ENCODE results near the gene ZNF511.

The ZNF511 gene

DNA sequence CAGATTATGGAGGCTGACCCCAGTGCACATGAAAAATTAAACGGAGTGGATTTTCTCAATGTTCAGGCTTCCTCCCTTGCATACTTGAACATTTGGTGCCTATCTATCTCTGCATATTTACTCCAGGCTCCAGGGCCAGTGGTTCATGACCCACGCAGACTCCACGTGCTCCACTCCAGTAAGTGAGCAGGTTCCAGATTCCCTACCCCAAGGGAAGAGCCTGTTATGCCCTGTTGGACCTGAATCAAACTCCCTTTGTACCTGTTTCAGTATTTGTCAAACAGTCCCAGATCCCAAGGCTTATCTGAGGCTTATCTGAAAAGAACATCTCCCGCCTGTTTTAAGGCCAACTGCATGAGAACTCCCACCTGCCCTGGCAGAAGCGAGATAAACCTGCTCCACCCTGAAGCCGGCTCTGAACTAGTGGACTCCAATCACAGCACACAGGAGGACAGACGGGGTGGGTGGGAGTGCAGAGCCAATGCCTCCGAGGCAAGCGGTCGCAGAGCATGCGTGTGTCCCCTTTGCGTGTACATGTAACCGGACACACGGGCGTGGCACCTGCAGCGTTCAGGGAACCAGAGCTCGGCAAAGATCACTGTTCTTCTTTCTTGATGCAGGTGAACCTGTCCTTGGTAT is 51.4 kb downstream of the ZNF511 start:
- no peak for TF ChIP-seq FOXM1 (IDR thresholded peaks at IDR 0.05; ENCODE audit: borderline replicate concordance, low read depth)
- TF ChIP-seq CEBPB (IDR thresholded peaks at IDR 0.05) = no peak
- TF ChIP-seq ZBTB7A (IDR thresholded peaks at IDR 0.05; ENCODE audit: low read depth) = no peak
- TF ChIP-seq EP300 (IDR thresholded peaks at IDR 0.05; ENCODE audit: borderline replicate concordance) = no peak
- TF ChIP-seq CREB1 (IDR thresholded peaks at IDR 0.05; ENCODE audit: low read depth) = no peak
- no peak for TF ChIP-seq EGR1 (IDR thresholded peaks at IDR 0.05)
- TF ChIP-seq, protein P1, sequence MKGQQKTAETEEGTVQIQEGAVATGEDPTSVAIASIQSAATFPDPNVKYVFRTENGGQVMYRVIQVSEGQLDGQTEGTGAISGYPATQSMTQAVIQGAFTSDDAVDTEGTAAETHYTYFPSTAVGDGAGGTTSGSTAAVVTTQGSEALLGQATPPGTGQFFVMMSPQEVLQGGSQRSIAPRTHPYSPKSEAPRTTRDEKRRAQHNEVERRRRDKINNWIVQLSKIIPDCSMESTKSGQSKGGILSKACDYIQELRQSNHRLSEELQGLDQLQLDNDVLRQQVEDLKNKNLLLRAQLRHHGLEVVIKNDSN (IDR thresholded peaks at IDR 0.05) = no peak
- no peak for TF ChIP-seq RAD21 (IDR thresholded peaks at IDR 0.05; ENCODE audit: low read depth)
- no peak for TF ChIP-seq YY1 (IDR thresholded peaks at IDR 0.05; ENCODE audit: low read depth)
- TF ChIP-seq, protein P2, sequence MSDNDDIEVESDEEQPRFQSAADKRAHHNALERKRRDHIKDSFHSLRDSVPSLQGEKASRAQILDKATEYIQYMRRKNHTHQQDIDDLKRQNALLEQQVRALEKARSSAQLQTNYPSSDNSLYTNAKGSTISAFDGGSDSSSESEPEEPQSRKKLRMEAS (IDR thresholded peaks at IDR 0.05) = no peak
- no peak for TF ChIP-seq NFIC (IDR thresholded peaks at IDR 0.05)

DNA sequence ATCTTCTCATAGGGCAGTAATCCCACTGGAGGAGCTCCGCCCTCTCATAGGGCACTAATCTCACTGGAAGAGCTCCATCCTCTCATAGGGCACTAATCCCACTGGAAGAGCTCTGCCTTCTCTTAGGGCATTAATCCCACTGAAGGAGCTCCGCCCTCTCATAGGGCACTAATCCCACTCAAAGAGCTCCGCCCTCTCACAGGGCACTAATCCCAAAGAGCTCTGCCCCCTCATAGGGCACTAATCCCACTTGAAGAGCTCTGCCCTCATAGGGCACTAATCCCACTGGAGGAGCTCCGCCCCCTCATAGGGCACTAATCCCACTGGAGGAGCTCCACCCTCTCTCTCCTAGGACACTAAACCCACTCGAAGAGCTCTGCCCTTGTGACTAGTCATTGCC is 52.5 kb downstream of the ZNF511 start:
- TF ChIP-seq TCF12 (IDR thresholded peaks at IDR 0.05; ENCODE audit: low read depth) (no peak), EGR1 (IDR thresholded peaks at IDR 0.05) (no peak), TEAD4 (IDR thresholded peaks at IDR 0.05) (no peak), NFIC (IDR thresholded peaks at IDR 0.05) (no peak), CREB1 (IDR thresholded peaks at IDR 0.05; ENCODE audit: low read depth) (no peak), TAF1 (IDR thresholded peaks at IDR 0.05; ENCODE audit: low read depth) (no peak), RAD21 (IDR thresholded peaks at IDR 0.05; ENCODE audit: low read depth) (no peak), YY1 (IDR thresholded peaks at IDR 0.05; ENCODE audit: low read depth) (no peak), CEBPB (IDR thresholded peaks at IDR 0.05) (no peak), ZBTB7A (IDR thresholded peaks at IDR 0.05; ENCODE audit: low read depth) (no peak), EP300 (IDR thresholded peaks at IDR 0.05; ENCODE audit: borderline replicate concordance) (no peak)
- TF ChIP-seq, protein P1 (IDR thresholded peaks at IDR 0.05) = no peak
- TF ChIP-seq, protein P2 (IDR thresholded peaks at IDR 0.05) = no peak
- TF ChIP-seq, protein P3, sequence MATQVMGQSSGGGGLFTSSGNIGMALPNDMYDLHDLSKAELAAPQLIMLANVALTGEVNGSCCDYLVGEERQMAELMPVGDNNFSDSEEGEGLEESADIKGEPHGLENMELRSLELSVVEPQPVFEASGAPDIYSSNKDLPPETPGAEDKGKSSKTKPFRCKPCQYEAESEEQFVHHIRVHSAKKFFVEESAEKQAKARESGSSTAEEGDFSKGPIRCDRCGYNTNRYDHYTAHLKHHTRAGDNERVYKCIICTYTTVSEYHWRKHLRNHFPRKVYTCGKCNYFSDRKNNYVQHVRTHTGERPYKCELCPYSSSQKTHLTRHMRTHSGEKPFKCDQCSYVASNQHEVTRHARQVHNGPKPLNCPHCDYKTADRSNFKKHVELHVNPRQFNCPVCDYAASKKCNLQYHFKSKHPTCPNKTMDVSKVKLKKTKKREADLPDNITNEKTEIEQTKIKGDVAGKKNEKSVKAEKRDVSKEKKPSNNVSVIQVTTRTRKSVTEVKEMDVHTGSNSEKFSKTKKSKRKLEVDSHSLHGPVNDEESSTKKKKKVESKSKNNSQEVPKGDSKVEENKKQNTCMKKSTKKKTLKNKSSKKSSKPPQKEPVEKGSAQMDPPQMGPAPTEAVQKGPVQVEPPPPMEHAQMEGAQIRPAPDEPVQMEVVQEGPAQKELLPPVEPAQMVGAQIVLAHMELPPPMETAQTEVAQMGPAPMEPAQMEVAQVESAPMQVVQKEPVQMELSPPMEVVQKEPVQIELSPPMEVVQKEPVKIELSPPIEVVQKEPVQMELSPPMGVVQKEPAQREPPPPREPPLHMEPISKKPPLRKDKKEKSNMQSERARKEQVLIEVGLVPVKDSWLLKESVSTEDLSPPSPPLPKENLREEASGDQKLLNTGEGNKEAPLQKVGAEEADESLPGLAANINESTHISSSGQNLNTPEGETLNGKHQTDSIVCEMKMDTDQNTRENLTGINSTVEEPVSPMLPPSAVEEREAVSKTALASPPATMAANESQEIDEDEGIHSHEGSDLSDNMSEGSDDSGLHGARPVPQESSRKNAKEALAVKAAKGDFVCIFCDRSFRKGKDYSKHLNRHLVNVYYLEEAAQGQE (IDR thresholded peaks at IDR 0.05; ENCODE audit: low read depth) = no peak

DNA sequence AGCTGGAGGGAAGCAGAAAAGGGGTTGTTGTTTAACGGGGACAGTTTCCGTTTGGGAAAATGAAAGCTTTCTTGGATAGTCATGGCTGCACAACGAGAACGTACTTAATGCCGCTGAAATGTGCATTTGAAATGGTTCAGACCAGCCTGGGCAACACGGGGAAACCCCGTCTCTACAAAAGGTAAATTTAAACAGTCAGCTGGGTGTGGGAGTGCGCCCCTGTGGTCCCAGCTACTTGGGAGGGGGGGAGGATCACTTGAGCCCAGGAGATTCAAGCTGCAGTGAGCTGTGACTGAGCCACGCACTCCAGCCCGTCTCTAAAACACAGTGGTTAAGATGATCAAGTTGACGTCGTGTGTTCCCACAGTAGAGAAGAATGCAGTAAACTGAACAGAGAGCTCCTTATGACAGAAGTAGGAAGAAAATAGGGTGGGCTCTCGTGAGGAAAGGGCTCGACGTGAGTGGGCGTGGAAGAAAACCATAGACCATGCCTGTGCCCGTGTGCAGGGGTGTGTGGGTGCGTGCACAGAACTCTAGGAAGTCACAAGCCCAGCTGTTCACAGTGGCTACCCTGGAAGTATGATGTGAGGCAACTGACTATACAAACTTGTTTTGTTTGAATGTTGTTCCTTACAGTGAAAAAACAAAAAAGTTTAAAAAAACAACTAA is 53.2 kb downstream of the ZNF511 start:
- TF ChIP-seq YY1 (IDR thresholded peaks at IDR 0.05; ENCODE audit: low read depth) = no peak
- TF ChIP-seq NFIC (IDR thresholded peaks at IDR 0.05) = no peak
- TF ChIP-seq EP300 (IDR thresholded peaks at IDR 0.05; ENCODE audit: borderline replicate concordance) = no peak
- no peak for TF ChIP-seq CREB1 (IDR thresholded peaks at IDR 0.05; ENCODE audit: low read depth)
- no peak for TF ChIP-seq EGR1 (IDR thresholded peaks at IDR 0.05)
- no peak for TF ChIP-seq FOXM1 (IDR thresholded peaks at IDR 0.05; ENCODE audit: borderline replicate concordance, low read depth)
- no peak for TF ChIP-seq TCF12 (IDR thresholded peaks at IDR 0.05; ENCODE audit: low read depth)
- no peak for TF ChIP-seq RAD21 (IDR thresholded peaks at IDR 0.05; ENCODE audit: low read depth)
- TF ChIP-seq ZBTB7A (IDR thresholded peaks at IDR 0.05; ENCODE audit: low read depth) = no peak
